Caki2 (cell line): Measurements from ENCODE around the gene LTBP3. TPM values are rescaled to one million over a fixed set of nuclear protein-coding genes. Genes with fewer than 3 reads are reported as not detected.

Experiments
- DNase-seq: peaks from one replicate; pipeline ENCODE4 v3.0.0-alpha.2; 2015; ENCODE audit warnings: low read depth
- in situ Hi-C: cut with HindIII; loops from 2 replicates; pipeline ENCODE4 v1.10.0; 2016; ENCODE audit warnings: low sequenced_read_pairs, low pct_unique_long_range_greater_than_20kb, mixed read lengths
- total RNA-seq: library from RNA; depleted of rRNA; stranded (reverse); fragments of >200 nt; shearing (Covaris generic); gene quantifications from 2 replicates; pipeline ENCODE4 v1.2.3, GENCODE V29; 2014; ENCODE audit warnings: low replicate concordance; rRNA removed

LTBP3 gene
- total RNA-seq: 74.6 and 77.7 TPM in 2 replicates

DNA sequence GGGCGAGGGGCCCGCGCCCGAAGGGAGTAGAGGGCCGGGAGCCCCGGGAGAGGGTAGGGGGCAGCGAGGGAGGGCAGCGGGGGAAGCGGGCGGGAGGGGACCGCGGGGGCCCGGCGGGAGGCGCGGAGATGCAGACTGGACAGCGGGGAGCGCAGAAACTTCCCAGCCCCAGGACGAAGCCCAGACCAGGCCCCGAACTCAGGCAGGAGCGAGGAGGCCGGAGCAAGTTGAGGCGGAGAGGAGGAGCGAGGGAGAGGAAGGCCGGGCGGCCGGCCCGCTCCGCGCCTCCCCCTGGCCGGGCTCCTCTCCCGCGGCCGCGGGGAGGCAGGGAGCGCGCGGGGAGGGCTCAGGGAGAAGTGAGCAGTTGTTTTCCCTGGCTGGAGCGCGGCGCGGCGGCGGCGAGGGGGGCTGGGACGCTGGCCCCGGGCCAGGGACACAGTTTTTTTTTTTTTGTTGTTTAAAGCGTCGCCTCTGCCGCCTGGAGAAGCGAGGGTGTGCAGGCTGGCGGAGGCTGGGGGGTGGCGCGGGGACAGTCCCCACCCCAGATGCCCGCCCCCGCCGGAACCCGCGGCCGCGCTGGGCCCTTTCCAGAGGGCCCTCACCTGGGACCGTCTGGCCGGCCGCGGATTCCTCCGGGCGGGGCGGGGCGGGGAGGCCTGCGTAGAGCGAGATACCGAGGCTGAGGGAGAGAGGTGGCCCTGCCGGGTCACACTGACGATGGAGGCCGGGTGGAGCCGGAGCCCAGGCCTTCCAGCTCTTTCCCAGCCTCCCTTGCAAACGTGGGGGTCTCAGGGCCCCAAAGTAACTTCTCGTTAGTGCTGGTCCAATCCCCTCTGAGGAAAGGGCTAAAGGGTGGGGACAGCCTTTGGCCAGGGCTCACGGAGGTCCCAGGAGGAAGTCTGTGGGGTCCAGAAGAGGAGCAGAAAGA is at the start of gene LTBP3:
Gene LTBP3 (minus strand): TSS at position 358 of the 928 bp plus-strand sequence. CDS start 400 bp downstream, outside the sequence.
- DNase-seq: peak; percentile 95
- in situ Hi-C loops: no loop called here

DNA sequence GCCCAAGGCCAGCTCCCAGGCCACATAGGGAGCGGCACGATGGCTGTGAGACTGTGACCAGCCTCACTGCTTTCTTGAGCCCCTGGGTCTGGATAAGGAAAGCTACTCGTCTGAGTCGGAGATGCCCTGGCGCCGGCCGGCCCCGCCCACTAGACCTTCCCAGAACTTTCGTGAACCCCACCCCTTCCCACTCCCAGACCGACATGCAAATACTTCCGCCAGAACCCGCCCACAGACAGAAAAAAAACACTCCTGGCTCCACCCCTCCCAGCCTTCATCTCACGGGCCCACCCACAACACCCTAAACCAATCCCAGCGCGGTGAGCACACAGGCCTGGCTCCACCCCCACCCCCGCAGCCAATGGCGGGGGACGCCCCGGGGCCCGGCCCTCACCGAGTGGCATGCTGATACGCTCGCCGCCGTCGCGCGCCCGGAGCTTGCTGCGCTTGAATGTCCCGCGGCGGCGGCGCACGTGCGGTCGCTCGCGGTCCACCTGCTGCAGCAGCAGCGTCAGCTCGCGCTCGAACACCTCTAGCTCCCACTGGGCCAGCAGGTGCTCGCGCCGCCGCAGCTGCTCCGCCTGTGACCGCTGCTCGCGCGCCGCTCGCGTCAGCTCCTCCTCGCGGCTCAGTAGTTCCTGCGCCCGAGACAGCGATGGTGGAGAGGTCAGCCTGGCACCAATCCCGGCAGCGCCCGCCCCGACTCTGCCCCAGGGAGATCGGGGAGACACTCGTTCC is 48.9 kb upstream of the LTBP3 start:
- DNase-seq: no peak
- in situ Hi-C loops: no loop called here

DNA sequence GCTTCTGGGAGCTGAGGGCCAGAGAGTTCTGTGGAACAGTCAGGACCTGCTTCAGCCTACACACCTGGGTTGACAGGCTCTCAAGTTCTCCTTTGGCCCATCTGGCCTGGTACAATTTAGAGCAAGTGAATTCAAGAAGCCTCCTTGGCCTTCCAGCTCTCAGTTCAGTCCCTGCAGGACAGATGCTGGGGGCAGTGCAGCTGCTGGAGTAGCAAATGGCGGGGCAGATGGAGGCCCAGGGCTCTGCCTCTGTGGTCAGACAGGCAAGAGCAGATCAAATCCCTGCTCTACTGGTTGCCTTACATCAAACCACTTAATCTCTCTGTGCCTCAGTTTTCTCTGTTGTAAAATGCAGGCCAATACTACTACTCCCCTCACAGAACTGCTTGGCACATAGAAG is 46.1 kb upstream of the LTBP3 start:
- in situ Hi-C loops: no loop called here
- DNase-seq: no peak

DNA sequence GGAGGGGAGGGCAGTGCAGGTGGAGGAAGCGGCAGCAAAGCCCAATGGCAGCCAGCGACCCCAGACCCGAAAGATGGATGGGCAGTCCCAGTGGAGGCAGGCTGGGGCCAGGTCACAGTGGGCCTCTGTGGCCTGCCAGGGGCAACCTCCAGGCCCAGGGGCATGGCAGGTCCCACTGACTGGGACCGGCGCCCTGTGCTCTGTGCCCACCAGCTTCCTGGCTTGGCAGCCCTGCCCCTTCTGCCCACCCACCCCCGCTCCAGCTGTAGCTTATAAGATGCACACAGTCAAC is 41.7 kb upstream of the LTBP3 start:
- no peak for DNase-seq
- in situ Hi-C loops: no loop called here

DNA sequence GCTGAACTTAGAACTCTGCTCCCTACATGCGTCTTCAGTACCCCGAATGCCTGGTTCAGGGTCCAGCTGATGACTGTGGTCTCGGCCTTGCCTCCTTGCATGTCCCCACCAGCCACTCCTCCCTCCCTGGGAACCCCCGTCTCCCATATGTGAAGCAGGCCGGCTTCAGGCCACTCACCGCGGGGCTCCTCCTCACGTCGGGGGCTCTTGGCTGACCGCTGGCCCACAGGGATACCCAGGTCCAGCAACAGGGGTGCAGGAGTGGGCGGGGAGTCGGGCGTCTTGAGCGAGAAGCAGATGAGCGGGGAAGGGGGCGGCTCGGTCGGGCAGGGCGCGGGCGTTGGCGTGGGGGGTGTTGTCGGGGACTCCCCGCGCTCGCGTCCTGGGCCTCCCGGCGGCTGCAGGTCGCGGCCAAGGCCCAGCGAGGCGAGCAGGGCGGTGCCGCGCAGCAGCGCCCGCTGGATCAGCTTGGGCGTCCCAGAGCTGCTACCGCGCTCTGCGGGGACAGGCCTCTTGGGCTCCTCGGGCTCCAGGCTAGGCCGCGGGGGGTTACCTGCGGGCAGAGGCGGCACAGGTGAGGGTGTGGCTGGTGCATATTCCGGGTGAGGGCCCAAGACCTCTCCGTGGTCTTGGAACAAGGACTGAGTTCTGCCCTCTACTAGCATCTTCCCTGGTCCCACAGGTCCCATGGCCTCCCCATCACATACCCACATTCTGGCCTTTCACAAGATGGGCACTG is 41.2 kb upstream of the LTBP3 start:
- DNase-seq: no peak
- in situ Hi-C loops: no loop called here

DNA sequence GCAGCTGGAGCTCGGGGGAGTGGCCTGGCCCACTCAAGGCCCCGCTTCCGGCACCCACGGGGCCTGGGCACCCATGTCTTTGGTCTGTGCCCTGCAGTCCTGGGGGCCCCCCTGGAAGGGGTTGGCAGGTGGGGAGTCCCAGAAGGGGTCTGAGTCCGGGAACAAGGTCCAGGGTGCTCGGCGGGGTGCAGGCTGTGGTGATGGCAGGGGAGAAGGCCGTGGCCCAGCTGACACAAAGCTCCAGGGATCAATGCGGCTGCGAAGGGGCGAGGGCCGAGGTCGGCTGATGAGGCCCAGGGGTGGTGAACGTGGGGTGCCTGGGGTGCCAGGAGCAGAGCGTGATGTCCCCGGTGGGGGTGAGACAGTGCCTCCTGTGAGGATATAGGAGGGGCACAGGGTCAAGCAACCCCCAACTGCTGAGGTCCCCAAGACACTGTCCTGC is 40.1 kb upstream of the LTBP3 start:
- in situ Hi-C loops: no loop called here
- DNase-seq: no peak

DNA sequence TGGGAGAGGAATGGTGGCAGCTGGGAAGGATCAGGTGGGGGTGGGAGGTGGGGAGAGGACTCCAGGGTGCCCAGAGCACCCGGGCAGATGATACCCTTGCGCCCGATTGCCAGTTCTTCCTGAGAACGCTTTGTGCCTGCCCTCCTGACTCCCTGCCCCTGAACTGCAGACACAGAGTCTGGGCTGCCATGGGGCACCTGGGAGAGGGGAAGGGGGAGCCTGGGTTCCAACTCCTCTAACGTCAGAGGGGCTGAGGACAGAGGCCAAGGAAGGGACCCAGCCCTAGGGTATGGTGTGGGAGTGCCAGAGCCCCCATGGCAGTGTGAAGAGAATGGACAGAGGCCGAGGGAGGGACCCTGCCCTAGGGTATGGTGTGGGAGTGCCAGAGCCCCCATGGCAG is 38.4 kb upstream of the LTBP3 start:
- in situ Hi-C loops: no loop called here
- no peak for DNase-seq

DNA sequence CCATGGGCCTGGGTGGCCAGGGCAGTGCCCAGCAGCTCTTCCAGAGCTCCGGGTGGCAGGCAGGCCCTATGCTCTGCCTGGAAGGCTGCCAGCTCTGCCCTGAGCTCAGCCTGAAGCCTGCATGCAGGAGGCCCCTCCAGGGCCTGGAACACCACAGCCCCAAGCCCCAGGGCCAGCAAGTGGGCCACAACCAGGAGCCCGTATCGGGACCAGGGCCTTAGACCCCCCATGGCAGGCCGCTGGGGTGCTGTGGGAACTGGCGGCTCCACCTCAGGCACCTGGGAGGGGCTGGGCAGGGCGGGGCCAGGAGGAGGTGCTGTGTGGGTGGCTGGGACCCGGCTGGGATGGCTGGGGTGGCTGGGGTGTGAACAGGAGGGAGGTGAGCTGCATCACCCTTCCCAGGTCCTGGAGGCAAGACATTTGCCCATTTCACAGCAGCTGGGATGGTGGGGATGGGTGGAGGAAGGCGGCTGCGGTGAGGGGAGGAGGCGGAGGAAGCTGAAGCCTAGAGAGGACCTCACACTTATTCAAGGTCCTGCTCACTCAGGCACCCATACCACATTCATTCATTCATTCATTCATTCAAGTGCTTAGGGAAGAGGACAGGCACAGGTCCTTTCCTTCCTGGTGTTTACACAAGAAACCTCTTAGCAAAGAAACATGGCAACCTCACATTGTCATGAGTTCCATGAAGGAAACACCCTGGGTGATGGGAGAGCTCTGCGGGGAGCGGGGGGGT is 37.6 kb upstream of the LTBP3 start, which contains the start of gene KCNK7:
Gene KCNK7 (minus strand): TSS at position 258 of the 739 bp plus-strand sequence. CDS start 28 bp downstream, at position 230.
- in situ Hi-C loops: no loop called here
- no peak for DNase-seq

DNA sequence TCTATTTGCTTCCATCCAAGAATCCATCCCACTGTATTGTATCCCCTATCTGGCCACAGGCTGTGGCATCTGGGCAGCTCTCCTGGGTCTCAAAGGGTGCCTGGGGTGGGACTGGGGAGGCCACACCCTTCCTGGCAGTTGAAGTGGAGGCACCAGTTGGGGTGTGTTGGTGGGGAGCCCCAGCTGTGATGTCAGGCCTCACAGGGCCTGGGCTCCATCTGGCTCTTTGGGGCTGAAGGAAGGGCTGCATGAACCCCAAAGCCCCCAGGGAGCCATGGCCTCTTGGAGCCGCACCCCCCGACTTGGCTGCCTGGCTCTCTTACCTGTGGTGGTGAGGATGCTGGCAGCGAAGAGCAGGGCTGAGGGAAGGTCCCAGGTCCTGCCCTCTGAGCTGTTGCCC is 37.0 kb upstream of the LTBP3 start:
- in situ Hi-C loops: no loop called here
- DNase-seq: no peak

DNA sequence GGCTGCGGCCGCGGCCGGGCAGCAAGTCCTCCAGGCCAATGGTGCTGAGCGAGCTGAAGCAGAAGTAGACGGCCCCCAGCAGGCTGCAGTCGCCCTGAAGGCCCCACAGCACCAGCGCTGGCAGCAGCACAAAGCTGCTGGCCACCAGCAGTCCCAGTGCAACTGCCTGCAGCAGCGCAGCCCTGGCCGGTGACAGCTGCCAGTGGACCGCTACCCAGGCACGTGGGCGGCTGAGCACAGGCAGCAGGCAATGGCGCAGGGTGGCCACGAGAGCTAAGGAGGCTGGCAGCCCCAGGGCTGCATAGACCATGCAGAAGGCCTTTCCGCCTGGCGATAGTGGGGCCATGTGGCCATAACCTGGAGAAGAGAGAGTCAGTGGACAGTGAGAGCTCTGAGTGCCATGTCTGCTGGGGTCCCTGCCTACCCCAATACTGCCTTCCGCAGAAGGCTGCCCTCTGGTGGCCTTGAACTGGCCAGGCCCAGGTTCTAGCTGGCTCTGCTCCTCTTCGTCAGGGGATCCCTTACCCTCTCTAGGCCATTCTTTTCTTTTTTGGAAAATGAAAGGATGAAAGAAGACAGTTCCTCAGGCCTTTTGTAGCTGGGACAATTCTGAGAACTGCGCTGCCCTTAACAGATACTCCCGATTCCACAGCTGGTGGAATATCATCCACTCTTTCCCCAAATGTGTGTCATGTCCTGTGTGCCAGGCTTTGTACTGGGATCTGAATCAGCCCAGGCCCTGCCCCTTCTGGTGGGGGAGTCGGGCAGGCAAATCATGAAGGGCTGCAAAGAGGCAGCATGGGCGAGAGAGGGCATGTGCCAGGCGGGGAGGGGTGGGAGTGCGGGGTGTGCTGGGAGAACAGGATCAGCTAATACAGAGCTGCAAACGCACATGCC is 35.6 kb upstream of the LTBP3 start:
- DNase-seq: no peak
- in situ Hi-C loops: no loop called here

DNA sequence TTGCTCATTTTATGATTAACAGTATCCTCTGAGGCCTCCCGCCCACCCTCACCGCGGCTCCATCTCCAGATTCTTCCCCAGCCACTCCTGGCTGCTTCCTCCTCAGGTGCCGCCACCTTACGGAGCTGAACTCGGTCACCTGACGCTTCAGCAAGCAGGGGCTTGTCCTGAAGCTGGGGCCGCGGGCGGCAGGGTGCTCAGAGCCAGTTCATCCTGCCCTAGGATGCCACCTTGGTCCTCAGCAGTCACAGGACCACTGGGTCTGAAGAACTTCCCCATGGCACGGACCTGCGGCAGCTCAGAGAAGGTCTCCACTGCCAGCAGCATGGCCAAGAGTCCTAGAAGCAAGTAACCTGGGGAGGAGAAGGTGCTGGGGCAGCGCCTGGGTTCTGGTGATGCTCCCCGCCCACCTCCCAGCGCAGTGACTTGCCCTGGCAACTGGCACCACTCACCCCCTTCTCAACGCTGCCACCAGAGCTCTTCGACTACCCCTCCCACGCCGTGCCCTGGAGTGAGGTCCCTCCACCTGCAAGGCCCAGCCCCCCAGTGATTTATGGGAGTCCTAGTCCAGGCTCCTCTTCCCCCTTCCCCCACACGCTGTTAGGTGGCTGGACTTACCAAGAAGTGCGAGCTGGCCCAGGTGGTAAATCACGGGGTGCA is 34.8 kb upstream of the LTBP3 start:
- no peak for DNase-seq
- in situ Hi-C loops: no loop called here

DNA sequence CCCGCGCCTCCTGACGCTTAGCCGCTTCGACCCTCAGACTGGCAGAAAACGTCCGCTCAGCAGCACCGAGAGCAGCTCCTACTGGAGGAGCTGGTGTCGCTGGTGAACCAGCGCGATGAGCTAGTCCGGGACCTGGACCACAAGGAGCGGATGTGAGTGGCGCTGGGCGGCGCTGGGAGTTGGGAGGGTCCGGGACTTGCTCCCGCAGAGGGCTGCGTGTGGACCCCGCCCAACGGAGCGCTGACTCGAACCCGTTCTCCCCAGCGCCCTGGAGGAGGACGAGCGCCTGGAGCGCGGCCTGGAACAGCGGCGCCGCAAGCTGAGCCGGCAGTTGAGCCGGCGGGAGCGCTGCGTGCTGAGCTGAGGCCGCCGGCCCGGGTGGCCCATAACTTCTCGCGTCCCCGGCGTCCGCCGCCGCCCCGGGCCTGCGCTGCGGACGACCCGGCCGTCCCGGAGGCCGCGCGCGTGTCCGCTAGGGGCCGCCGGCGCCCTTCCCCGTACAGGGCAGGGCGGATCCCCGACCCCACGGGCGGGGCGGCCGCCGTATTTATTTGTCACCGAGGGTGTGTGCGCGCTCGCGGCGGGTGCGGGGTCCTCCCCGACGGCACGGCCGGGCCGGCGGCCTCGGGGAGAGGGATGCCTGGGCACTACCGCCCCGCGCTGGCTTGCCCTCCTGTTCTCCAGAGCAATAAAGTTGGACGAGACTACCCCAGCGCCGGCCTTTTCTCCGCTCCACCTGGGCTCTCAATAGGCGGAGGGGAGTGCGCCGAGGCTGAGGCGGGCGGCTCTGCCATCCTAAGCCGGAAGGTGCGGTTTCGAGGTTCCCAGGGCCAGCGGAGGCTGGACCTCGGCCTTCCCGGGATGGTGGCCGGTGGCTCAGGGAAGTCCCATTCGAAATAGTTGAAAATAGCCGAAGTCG is 34.0 kb upstream of the LTBP3 start:
- no peak for DNase-seq
- in situ Hi-C loops: no loop called here

DNA sequence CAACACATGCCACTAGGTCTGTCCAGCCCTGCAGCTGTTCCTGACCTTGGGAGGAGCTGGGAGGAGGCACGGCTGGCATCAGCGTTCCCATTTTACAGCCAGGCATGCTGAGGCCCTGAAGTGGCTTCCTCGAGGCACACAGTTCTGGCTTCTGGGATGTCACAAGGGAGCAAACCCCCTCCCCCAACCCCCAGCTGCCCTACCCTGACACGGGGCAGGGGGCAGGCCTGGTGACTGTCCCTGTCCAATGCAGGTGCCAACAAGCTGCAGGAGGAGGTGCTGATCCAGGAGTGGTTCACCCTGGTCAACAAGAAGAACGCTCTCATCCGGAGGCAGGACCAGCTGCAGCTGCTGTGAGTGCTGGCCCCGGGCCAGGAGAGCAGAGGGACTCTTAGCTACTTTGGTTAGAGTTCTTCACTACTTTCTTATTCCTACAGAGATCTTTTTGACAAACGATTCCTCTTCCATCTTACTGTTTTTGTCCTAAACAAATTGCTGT is 32.1 kb upstream of the LTBP3 start:
- no peak for DNase-seq
- in situ Hi-C loops: no loop called here

DNA sequence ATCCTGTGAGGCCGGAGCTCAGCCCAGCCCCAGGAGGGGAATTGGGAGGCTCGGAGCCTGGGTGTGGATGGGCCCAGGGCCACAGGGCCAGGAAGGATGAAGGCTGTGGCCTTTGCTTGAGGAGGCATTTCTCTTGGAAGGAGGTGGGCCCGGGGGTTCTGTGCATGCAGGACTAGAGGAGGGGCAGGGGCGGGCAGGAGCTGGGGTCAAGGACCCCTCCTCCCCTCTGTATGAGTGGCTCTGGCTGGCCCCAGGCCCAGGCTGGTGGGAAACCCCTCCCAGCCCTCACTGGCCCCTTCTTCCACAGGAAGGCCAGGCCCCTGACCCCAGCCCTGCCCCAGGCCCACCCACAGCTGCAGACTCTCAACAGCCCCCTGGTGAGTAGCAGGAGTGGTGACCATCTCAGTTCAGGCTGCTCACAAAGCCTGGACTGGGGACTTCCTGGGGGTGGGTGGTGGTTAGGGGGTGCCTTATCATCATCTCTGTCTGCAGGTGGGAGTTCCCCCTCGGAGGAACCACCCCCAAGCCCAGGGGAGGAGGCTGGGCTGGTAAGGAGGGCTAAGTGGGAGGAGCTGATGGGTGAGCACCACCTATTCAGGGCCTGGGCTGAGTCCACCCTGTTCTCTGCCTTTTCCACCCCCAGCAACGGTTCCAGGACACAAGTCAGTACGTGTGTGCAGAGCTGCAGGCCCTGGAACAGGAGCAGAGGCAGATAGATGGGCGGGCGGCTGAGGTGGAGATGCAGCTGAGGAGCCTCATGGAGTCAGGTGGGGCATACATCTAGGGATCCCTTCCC is 31.5 kb upstream of the LTBP3 start:
- in situ Hi-C loops: no loop called here
- DNase-seq: no peak
